HL-60 (cell line): ENCODE data around the gene RPS23.

Experiments used
- CTCF ChIP-seq: IDR thresholded peaks from one replicate; pipeline ENCODE4 v1.5.1; 2011; ENCODE audit warnings: low read length, control low read depth, inconsistent platforms; ENCODE audit not compliant: insufficient read depth
- POLR2AphosphoS5 ChIP-seq: IDR thresholded peaks from 2 replicates; pipeline ENCODE4 v1.6.1; 2012; ENCODE audit warnings: low read depth
- REST ChIP-seq: IDR thresholded peaks from 2 replicates; pipeline ENCODE4 v1.6.1; 2012; ENCODE audit warnings: low read depth; ENCODE audit not compliant: insufficient replicate concordance

- TF ChIP-seq REST (no peak), CTCF (no peak), POLR2AphosphoS5 (no peak)
Observed at GRCh38 chr5:82295959-82296531, 17.9 kb upstream of the RPS23 start.
